Endothelial cell of umbilical vein (primary cell): ENCODE measurements around the gene KCNG1. TPM values are rescaled to one million over a fixed set of nuclear protein-coding genes. Genes with fewer than 3 reads are reported as not detected.

Source experiments
- BruUV-seq: library from RNA; stranded (reverse); fragments of 400-500 nt; replicated peaks from 2 replicates; lab custom pipeline; 2021; lab: Mats Ljungman, UMichigan
- CTCF ChIA-PET: fragments of 300-600, 350-600 bp; sonication (Branson Sonifier 250); formaldehyde crosslinking; loops from one replicate; lab custom pipeline; 2021; ENCODE audit warnings: antibody characterized with exemption, inconsistent platforms; lab: Charles Lee
- POLR2A ChIA-PET: fragments of 300-600, 350-600 bp; sonication (Branson Sonifier 250); formaldehyde crosslinking; loops from one replicate; lab custom pipeline; 2021; ENCODE audit warnings: antibody characterized with exemption, inconsistent platforms; lab: Charles Lee
- DNase-seq: peaks from one replicate; pipeline ENCODE4 v3.0.0-alpha.2; 2011; ENCODE audit warnings: low read depth, low spot score
- FAIRE-seq: peaks from 2 replicates; lab custom pipeline; 2011; peaks lifted over from hg19 to GRCh38; lab: Jason Lieb, UNC
- H2AFZ ChIP-seq: 2 replicates; pipeline ENCODE4 v1.6.0; 2012; ENCODE audit warnings: low read depth, low read length, control low read depth, inconsistent platforms
- H3K27ac ChIP-seq: 2 replicates; pipeline ENCODE4 v1.5.1; 2011; ENCODE audit warnings: low read depth, mild to moderate bottlenecking, control low read depth, low read length, moderate library complexity; ENCODE audit not compliant: insufficient read depth
- H3K27me3 ChIP-seq, 2 experiments: 2 replicates each; pipeline versions ENCODE4 v1.6.0 to v1.6.1; 2011; ENCODE audit warnings: low read length in 2 of 2, mixed read lengths in 1 of 2; ENCODE audit not compliant: control insufficient read depth in 2 of 2, insufficient read depth in 2 of 2
- H3K36me3 ChIP-seq, 2 experiments: 2 replicates in 1 of 2; 3 replicates in 1 of 2; pipeline ENCODE4 v1.5.1; 2011; ENCODE audit warnings: low read length in 2 of 2, mild to moderate bottlenecking in 1 of 2, moderate library complexity in 1 of 2; ENCODE audit not compliant: control insufficient read depth in 2 of 2, insufficient read depth in 2 of 2; ENCODE audit errors: extremely low read depth in 1 of 2
- H3K4me1 ChIP-seq: 3 replicates; pipeline ENCODE4 v1.5.1; 2011; ENCODE audit warnings: mild to moderate bottlenecking, low read length; ENCODE audit not compliant: control insufficient read depth, insufficient read depth; ENCODE audit errors: extremely low read depth
- H3K4me2 ChIP-seq: 2 replicates; pipeline ENCODE4 v1.6.1; 2011; ENCODE audit warnings: low read length, control low read depth, mixed read lengths; ENCODE audit not compliant: insufficient read depth
- H3K4me3 ChIP-seq, 3 experiments: fragments of 200-600 bp in 1 of 3; sonication (generic), shearing (Covaris generic) in 1 of 3; replicated peaks in 1 of 3; 2 replicates each; pipeline ENCODE4 v1.5.1; 2011 to 2016; ENCODE audit warnings: control low read depth in 3 of 3, low read length in 3 of 3, mild to moderate bottlenecking in 2 of 3, inconsistent platforms in 1 of 3, low read depth in 1 of 3, moderate library complexity in 1 of 3; ENCODE audit not compliant: insufficient read depth in 1 of 3
- H3K79me2 ChIP-seq: 2 replicates; pipeline ENCODE4 v1.6.0; 2012; ENCODE audit warnings: low read length, inconsistent platforms; ENCODE audit not compliant: control insufficient read depth, insufficient read depth
- H3K9ac ChIP-seq: replicated peaks from 2 replicates; pipeline ENCODE3; 2011; ENCODE audit warnings: low read length, control low read depth; ENCODE audit not compliant: insufficient read depth; ENCODE audit errors: extremely low read depth
- H3K9me1 ChIP-seq: replicated peaks from 3 replicates; pipeline ENCODE4 v1.6.0; 2011; ENCODE audit warnings: mild to moderate bottlenecking, low read length; ENCODE audit not compliant: control insufficient read depth, insufficient read depth; ENCODE audit errors: extremely low read depth
- H3K9me3 ChIP-seq: replicated peaks from 2 replicates; pipeline ENCODE4 v1.5.1; 2012; ENCODE audit warnings: low read length, inconsistent platforms; ENCODE audit not compliant: control insufficient read depth, insufficient read depth
- H4K20me1 ChIP-seq: replicated peaks from 2 replicates; pipeline ENCODE3; 2011; ENCODE audit warnings: mild to moderate bottlenecking, low read length; ENCODE audit not compliant: control insufficient read depth, insufficient read depth; ENCODE audit errors: extremely low read depth
- CTCF ChIP-seq, 2 donors: IDR thresholded peaks; 1 replicate in 1 of 2; 2 replicates in 1 of 2; pipeline ENCODE4 v1.5.1; 2011; ENCODE audit warnings: low read length in 2 of 2, mild to moderate bottlenecking in 2 of 2, moderate library complexity in 2 of 2, control low read depth in 1 of 2, inconsistent platforms in 1 of 2, low read depth in 1 of 2; ENCODE audit not compliant: insufficient read depth in 1 of 2; ENCODE audit errors: extremely low read depth in 1 of 2
- EZH2 ChIP-seq: IDR thresholded peaks from 2 replicates; pipeline ENCODE4 v1.6.1; 2012; ENCODE audit warnings: borderline replicate concordance, low read depth, mild to moderate bottlenecking, moderate library complexity, low read length, inconsistent platforms; ENCODE audit not compliant: severe bottlenecking
- FOS ChIP-seq: IDR thresholded peaks from 2 replicates; pipeline ENCODE4 v1.6.1; 2011; ENCODE audit warnings: mild to moderate bottlenecking, low read length, moderate library complexity, borderline replicate concordance; ENCODE audit not compliant: insufficient read depth
- GATA2 ChIP-seq: IDR thresholded peaks from 2 replicates; pipeline ENCODE4 v1.7.0; 2011; ENCODE audit warnings: low read depth, mild to moderate bottlenecking, moderate library complexity, mixed read lengths, low read length; ENCODE audit not compliant: insufficient read length, insufficient read depth
- JUN ChIP-seq: IDR thresholded peaks from 2 replicates; pipeline ENCODE4 v1.6.1; 2011; ENCODE audit warnings: borderline replicate concordance, low read depth; ENCODE audit not compliant: insufficient read length, insufficient read depth
- MYC ChIP-seq: IDR thresholded peaks from one replicate; pipeline ENCODE4 v1.6.1; 2011; ENCODE audit warnings: mild to moderate bottlenecking, low read depth, low read length
- POLR2A ChIP-seq: IDR thresholded peaks from 2 replicates; pipeline ENCODE4 v1.6.1; 2012; ENCODE audit warnings: low read depth, mild to moderate bottlenecking, control low read depth, low read length
- POLR2AphosphoS5 ChIP-seq: IDR thresholded peaks from 2 replicates; pipeline ENCODE4 v1.6.1; 2012; ENCODE audit warnings: low read depth, mild to moderate bottlenecking, control low read depth, low read length, moderate library complexity; ENCODE audit not compliant: insufficient read depth
- dilution Hi-C: fragments of 300-500 bp; cut with MboI; formaldehyde crosslinking; loops from one replicate; pipeline ENCODE4 v1.15.0; 2019; ENCODE audit warnings: low sequenced_read_pairs; ENCODE audit not compliant: extremely low pct_ligation_motif_present
- intact Hi-C: fragments of 100-400 bp; cut with micrococcal nuclease; formaldehyde crosslinking; loops from one replicate; pipeline ENCODE4 v1.10.0; 2022
- polyA plus RNA-seq, 4 experiments: library from polyadenylated mRNA; depleted of rRNA in 3 of 4; stranded (reverse) in 3 of 4; unstranded in 1 of 4; fragments of >200 nt; gene quantifications; 2 replicates each; pipeline versions ENCODE4 v1.2.1 to v1.2.3, GENCODE V29; 2011 to 2012; ENCODE audit warnings: missing spikeins in 1 of 4
- total RNA-seq: library from RNA; stranded (reverse); gene quantifications from 2 replicates; pipeline ENCODE4 v1.2.3, GENCODE V29; 2021
- TF ChIP-seq, protein P1 (sequence below): IDR thresholded peaks from 2 replicates; pipeline ENCODE4 v1.6.1; 2011; ENCODE audit not compliant: insufficient read depth, insufficient read length

The KCNG1 gene
- total and polyA plus RNA-seq, 2 donors (not counting 3 experiments of a cell fraction or from before 2014, with no cell fraction given): 0.22 to 1.1 TPM

DNA sequence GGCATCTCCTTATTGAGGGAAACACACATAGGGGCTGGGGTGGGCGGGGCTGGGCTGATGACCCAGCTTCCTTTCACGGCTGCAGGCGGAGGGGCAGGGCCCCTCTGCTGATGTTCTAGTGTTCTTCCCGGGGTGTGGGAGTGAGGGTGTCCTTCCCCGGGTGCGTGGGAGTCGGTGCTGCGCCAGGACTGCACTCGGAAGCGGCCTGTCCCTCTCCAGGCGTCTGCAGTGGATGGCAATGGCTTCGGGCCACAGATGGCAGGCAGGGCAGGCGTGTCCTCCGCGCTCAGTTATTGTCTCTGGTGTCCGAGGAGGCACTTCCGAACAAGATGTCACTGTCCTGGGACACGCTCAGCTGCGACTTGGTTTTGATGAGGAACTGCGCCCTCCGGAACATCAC, 19.2 kb downstream of the KCNG1 start:
- CTCF ChIA-PET: interaction anchor here (2.0 kb wide), 1 partner anchor 12 kb away, joined by 10 read pairs; no protein-coding TSS in a partner anchor
- no peak for FAIRE-seq
- POLR2A ChIA-PET: no interaction called here
- Histone ChIP-seq H3K27me3 (peaks cover 0 to 3% of the 10 kb centered on the region in 2 experiments), H3K36me3 (no peaks in the 10 kb centered on the region), H3K27ac (no peak overlapping the region), H3K4me3 (no peak overlapping the region), H3K4me1 (no peaks in the 10 kb centered on the region), H3K9me3 (no peaks in the 10 kb centered on the region), H3K9ac (no peak overlapping the region), H2AFZ (no peak overlapping the region), H3K4me2 (no peak overlapping the region), H3K9me1 (no peaks in the 10 kb centered on the region), H3K79me2 (no peaks in the 10 kb centered on the region), H4K20me1 (no peaks in the 10 kb centered on the region)
- dilution Hi-C loops (no loop called here), intact Hi-C loops (no loop called here)
- DNase-seq: no peak
- BruUV-seq: no TSS peak
- no peak for TF ChIP-seq POLR2A
- TF ChIP-seq FOS: no peak
- TF ChIP-seq POLR2AphosphoS5: no peak
- TF ChIP-seq, protein P1, sequence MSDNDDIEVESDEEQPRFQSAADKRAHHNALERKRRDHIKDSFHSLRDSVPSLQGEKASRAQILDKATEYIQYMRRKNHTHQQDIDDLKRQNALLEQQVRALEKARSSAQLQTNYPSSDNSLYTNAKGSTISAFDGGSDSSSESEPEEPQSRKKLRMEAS: no peak
- TF ChIP-seq JUN: no peak
- no peak for TF ChIP-seq MYC
- TF ChIP-seq CTCF (IDR thresholded peaks at IDR 0.05; ENCODE audit: extremely low read depth in 1 of 2, insufficient read depth in 1 of 2, low read depth in 1 of 2, low read length in 2 of 2): no peak
- TF ChIP-seq EZH2: no peak
- TF ChIP-seq GATA2: no peak
